K562 (cell line): Measurements from ENCODE around the gene GHDC. TPM values are rescaled to one million over a fixed set of nuclear protein-coding genes. Genes with fewer than 3 reads are reported as not detected.

Experiments used
- BACH1 ChIP-seq: fragments of 200-800 bp; sonication (Bioruptor generic); IDR thresholded peaks from 2 replicates; pipeline ENCODE4 v1.6.1; 2016; ENCODE audit warnings: missing genetic modification characterization, missing compliant biosample characterization
- CBX3 ChIP-seq, 2 experiments: IDR thresholded peaks; 1 replicate in 1 of 2; 2 replicates in 1 of 2; pipeline ENCODE4 v1.6.1; 2012; ENCODE audit warnings: inconsistent platforms in 2 of 2, low read length in 2 of 2, borderline replicate concordance in 1 of 2, control low read depth in 1 of 2
- CC2D1A ChIP-seq: fragments of 450-650 bp; IDR thresholded peaks from 2 replicates; pipeline ENCODE4 v1.6.1; 2017; ENCODE audit warnings: mild to moderate bottlenecking
- GTF2A2 ChIP-seq: IDR thresholded peaks from 2 replicates; pipeline ENCODE4 v1.6.1; 2016; ENCODE audit warnings: mild to moderate bottlenecking, missing genetic modification characterization, missing compliant biosample characterization
- HOXB6 ChIP-seq: fragments of 250-450 bp; sonication (Bioruptor Pico); IDR thresholded peaks from 2 replicates; pipeline ENCODE4 v1.5.1; 2022; ENCODE audit warnings: mild to moderate bottlenecking, borderline replicate concordance
- MTA2 ChIP-seq: fragments of 450-650 bp; IDR thresholded peaks from 2 replicates; pipeline ENCODE4 v1.6.1; 2016; ENCODE audit warnings: low read depth
- NFXL1 ChIP-seq: fragments of 450-650 bp; formaldehyde crosslinking; IDR thresholded peaks from 2 replicates; pipeline ENCODE4 v1.4.0; 2021; ENCODE audit warnings: mild to moderate bottlenecking
- POLR2H ChIP-seq: IDR thresholded peaks from 2 replicates; pipeline ENCODE4 v1.6.1; 2016; ENCODE audit warnings: missing genetic modification characterization, low read depth, mild to moderate bottlenecking, control low read depth, missing compliant biosample characterization, moderate library complexity
- PYGO2 ChIP-seq: fragments of 450-650 bp; IDR thresholded peaks from 2 replicates; pipeline ENCODE4 v1.6.1; 2016; ENCODE audit warnings: mild to moderate bottlenecking, missing genetic modification characterization, moderate library complexity, missing compliant biosample characterization
- RBM15 ChIP-seq: fragments of 200-400 bp; formaldehyde crosslinking; IDR thresholded peaks from 2 replicates; pipeline ENCODE4 v1.6.1; 2018; ENCODE audit warnings: mild to moderate bottlenecking, low read length, moderate library complexity; ENCODE audit not compliant: insufficient read depth
- SMAD2 ChIP-seq: fragments of 150-350 bp; IDR thresholded peaks from 2 replicates; pipeline ENCODE4 v1.6.1; 2014; ENCODE audit warnings: low read depth, mild to moderate bottlenecking, low read length
- SMC3 ChIP-seq: conservative IDR thresholded peaks from 2 replicates; pipeline ENCODE4 v1.6.1; 2011; ENCODE audit warnings: low read depth, low read length, improper control_type of control experiment; ENCODE audit not compliant: insufficient read depth
- TAL1 ChIP-seq: fragments of 450-650 bp; IDR thresholded peaks from 2 replicates; pipeline ENCODE4 v1.6.1; 2016; ENCODE audit warnings: mild to moderate bottlenecking
- ZNF124 ChIP-seq: sonication (generic); formaldehyde crosslinking; IDR thresholded peaks from 2 replicates; pipeline ENCODE4 v1.8.1; 2022; ENCODE audit warnings: missing genetic modification reagents
- ZNF232 ChIP-seq: sonication (generic); formaldehyde crosslinking; IDR thresholded peaks from 2 replicates; pipeline ENCODE4 v1.8.0; 2022; ENCODE audit warnings: mild to moderate bottlenecking, missing genetic modification reagents
- ZNF239 ChIP-seq: fragments of 250-450 bp; sonication (Bioruptor Pico); IDR thresholded peaks from 2 replicates; pipeline ENCODE4 v1.4.0; 2020; ENCODE audit warnings: mild to moderate bottlenecking
- ZNF583 ChIP-seq: fragments of 250-450 bp; sonication (Bioruptor Pico); IDR thresholded peaks from 2 replicates; pipeline ENCODE4 v1.4.0; 2020
- polyA plus RNA-seq, 8 experiments: library from polyadenylated mRNA; depleted of rRNA in 4 of 8; stranded (reverse) in 5 of 8; unstranded in 3 of 8; fragments of >200 nt; fragmentation: Nextera tagmentation in 2 of 8; fragmentation: Illumina TruSeq in 1 of 8; extraction: Ambion mirVana in 2 of 8; extraction: Trizol in 1 of 8; gene quantifications; 2 replicates each; pipeline versions ENCODE4 v1.2.1 to v1.2.3, GENCODE V29; 2011 to 2014; ENCODE audit warnings: inconsistent platforms in 1 of 8, missing spikeins in 1 of 8
- total RNA-seq, 7 experiments: library from RNA; depleted of rRNA in 6 of 7; stranded (reverse); fragments of >200 nt in 6 of 7; fragmentation: Illumina TruSeq in 2 of 7; extraction: Trizol in 2 of 7; gene quantifications; 2 replicates each; pipeline versions ENCODE4 v1.2.1 to v1.2.3, GENCODE V29; 2011 to 2021; ENCODE audit warnings: low replicate concordance in 1 of 7
- TF ChIP-seq, protein P1 (sequence below): IDR thresholded peaks from 2 replicates; pipeline ENCODE4 v1.6.1; 2012; ENCODE audit warnings: low read depth, low read length, improper control_type of control experiment, borderline replicate concordance

The GHDC gene
- total and polyA plus RNA-seq, 9 of the 15 experiments (the other 6 are each of a cell fraction or from before 2014, with no cell fraction given): 0.65 to 23.2 (median 11.2) TPM

DNA sequence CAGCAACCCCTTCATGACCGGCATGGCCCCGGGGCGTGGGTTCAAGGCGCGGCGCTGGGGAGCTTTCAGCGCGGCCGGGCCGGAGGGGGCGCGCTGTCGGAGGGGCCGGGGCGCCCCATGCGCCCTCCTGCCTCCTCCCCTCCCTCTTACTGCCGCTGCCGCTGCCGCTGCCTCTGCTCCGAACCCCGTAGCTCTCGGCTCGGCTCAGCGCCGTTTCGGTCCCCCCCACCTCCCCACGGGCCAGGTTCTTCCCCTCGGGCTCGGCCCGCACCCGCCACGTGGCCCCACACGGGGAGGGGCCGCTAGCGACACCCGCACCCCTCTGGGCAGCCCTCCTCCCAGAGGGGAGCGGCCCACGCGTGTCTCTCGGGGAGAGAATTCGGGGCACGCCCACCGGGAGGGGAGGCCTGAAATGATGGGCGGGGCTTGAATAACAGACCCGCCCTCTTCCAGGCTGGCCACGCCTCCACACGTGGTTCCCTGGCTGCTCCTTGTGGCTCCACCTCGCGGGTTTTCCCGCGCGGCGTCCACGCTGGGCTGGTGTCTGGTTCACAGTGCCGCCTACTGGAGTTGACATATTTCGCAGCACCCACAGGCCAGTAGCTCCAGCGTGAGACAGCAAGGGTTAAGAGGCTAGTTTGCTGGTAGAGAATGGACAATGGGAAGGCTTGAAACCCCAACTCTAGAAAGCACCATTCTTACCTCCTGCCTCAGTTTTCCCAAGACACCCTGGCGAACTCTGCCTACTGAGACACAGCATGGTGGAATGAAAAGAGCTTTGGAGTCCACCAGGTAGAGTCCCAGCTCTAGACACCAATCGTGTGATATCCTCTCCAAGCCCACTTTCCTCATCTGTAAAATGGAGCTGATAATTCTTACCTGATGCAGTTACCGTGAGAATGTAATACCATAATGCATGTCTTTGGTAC, 13.1 kb downstream of the GHDC start, which contains the start of gene KCNH4 (continued):
- TF ChIP-seq ZNF239 (CRISPR knock-in tag) (no peak), POLR2H (tag) (no peak), ZNF232 (CRISPR knock-in tag) (no peak), SMC3 (peak; percentile 68), BACH1 (tag) (no peak), NFXL1 (no peak), PYGO2 (no peak), RBM15 (no peak), CBX3 (IDR thresholded peaks at IDR 0.05; ENCODE audit: borderline replicate concordance in 1 of 2, low read length in 2 of 2) (peak in 1 of 2 experiments; percentile 93; a peak in 2 of 3 replicates), MTA2 (peak; percentile 49), ZNF124 (CRISPR knock-in tag) (no peak), TAL1 (no peak), HOXB6 (CRISPR knock-in tag) (no peak), CC2D1A (peak; percentile 78), GTF2A2 (no peak), SMAD2 (no peak), ZNF583 (no peak)
- TF ChIP-seq, protein P1, sequence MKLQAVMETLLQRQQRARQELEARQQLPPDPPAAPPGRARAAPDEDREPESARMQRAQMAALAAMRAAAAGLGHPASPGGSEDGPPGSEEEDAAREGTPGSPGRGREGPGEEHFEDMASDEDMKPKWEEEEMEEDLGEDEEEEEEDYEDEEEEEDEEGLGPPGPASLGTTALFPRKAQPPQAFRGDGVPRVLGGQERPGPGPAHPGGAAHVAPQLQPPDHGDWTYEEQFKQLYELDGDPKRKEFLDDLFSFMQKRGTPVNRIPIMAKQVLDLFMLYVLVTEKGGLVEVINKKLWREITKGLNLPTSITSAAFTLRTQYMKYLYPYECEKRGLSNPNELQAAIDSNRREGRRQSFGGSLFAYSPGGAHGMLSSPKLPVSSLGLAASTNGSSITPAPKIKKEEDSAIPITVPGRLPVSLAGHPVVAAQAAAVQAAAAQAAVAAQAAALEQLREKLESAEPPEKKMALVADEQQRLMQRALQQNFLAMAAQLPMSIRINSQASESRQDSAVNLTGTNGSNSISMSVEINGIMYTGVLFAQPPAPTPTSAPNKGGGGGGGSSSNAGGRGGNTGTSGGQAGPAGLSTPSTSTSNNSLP: no peak
